ENCODE results near the gene PSME3.

Gene PSME3

GRCh38 chr17:42814633-42815399 lies 18.4 kb upstream of the PSME3 start:
- DNase-seq: no peak

GRCh38 chr17:42817866-42818265 lies 15.3 kb upstream of the PSME3 start:
- no peak for DNase-seq

- no peak for DNase-seq
Observed at GRCh38 chr17:42818379-42818778, 14.8 kb upstream of the PSME3 start.

- peak in 7 of 56 donors; percentile 0 to 17 (median 7) for DNase-seq
Observed at GRCh38 chr17:42819939-42820535, 13.2 kb upstream of the PSME3 start.

GRCh38 chr17:42821176-42821575 lies 12.0 kb upstream of the PSME3 start:
- no peak for DNase-seq

- DNase-seq: no peak
Observed at GRCh38 chr17:42827472-42827871, 5.7 kb upstream of the PSME3 start.

GRCh38 chr17:42830971-42831370 lies 2.2 kb upstream of the PSME3 start:
- DNase-seq: no peak

- DNase-seq: no peak
Observed at GRCh38 chr17:42832213-42832933, 824 bp upstream of the PSME3 start.

- peak in 1 of 56 donors; percentile 30 for DNase-seq
Observed at GRCh38 chr17:42833767-42834422, 698 bp downstream of the PSME3 start.

- no peak for DNase-seq
Observed at GRCh38 chr17:42835732-42836131, 2.5 kb downstream of the PSME3 start.

- no peak for DNase-seq
Observed at GRCh38 chr17:42841975-42842685, 8.9 kb downstream of the PSME3 start.

GRCh38 chr17:42843358-42843934 lies 10.2 kb downstream of the PSME3 start:
- peak in 16 of 56 donors; percentile 1 to 45 (median 12) for DNase-seq

GRCh38 chr17:42844271-42844670 lies 11.1 kb downstream of the PSME3 start, which contains the start of gene AOC2:
TSS of gene AOC2 (plus strand) at chr17:42844580. CDS start at chr17:42844627, 47 bp downstream.
- DNase-seq: no peak

- no peak for DNase-seq
Observed at GRCh38 chr17:42844761-42845555, 11.8 kb downstream of the PSME3 start.

GRCh38 chr17:42845556-42845917 lies 12.3 kb downstream of the PSME3 start:
- no peak for DNase-seq

- no peak for DNase-seq
Observed at GRCh38 chr17:42845918-42846593, 12.9 kb downstream of the PSME3 start.

- no peak for DNase-seq
Observed at GRCh38 chr17:42846594-42847280, 13.5 kb downstream of the PSME3 start.

GRCh38 chr17:42848093-42848492 lies 14.9 kb downstream of the PSME3 start:
- no peak for DNase-seq

GRCh38 chr17:42849031-42849430 lies 15.8 kb downstream of the PSME3 start:
- DNase-seq: no peak

Measured in nucleus accumbens (tissue), 56 donors.